Measurements from ENCODE around the gene PGA3.
"Not testable (repeated sequence)": the region's sequence is repeated elsewhere in the genome, so short reads cannot be mapped to it uniquely, and the experiment has no call there.

PGA3 gene

GRCh38 chr11:61248071-61248470 is 44.8 kb downstream of the PGA3 start:
- not testable (repeated sequence) for H3K9me3 Mint-ChIP-seq (ENCODE audit: low read depth); H3K27ac Mint-ChIP-seq; H3K27me3 Mint-ChIP-seq; H3K4me3 Mint-ChIP-seq; H3K4me1 Mint-ChIP-seq (ENCODE audit: low read depth); H3K36me3 Mint-ChIP-seq

GRCh38 chr11:61249201-61249600 is 45.9 kb downstream of the PGA3 start:
- H3K9me3 Mint-ChIP-seq (ENCODE audit: low read depth); H3K4me1 Mint-ChIP-seq (ENCODE audit: low read depth); H3K4me3 Mint-ChIP-seq; H3K27ac Mint-ChIP-seq; H3K27me3 Mint-ChIP-seq; H3K36me3 Mint-ChIP-seq: not testable (repeated sequence)

- not testable (repeated sequence) for H3K27ac Mint-ChIP-seq; H3K9me3 Mint-ChIP-seq (ENCODE audit: low read depth); H3K36me3 Mint-ChIP-seq; H3K4me1 Mint-ChIP-seq (ENCODE audit: low read depth); H3K27me3 Mint-ChIP-seq; H3K4me3 Mint-ChIP-seq
Observed at GRCh38 chr11:61250796-61251765, 47.8 kb downstream of the PGA3 start.

GRCh38 chr11:61252332-61252731 is 49.0 kb downstream of the PGA3 start:
- H3K4me1 Mint-ChIP-seq (ENCODE audit: low read depth); H3K4me3 Mint-ChIP-seq; H3K27me3 Mint-ChIP-seq; H3K27ac Mint-ChIP-seq; H3K9me3 Mint-ChIP-seq (ENCODE audit: low read depth); H3K36me3 Mint-ChIP-seq: not testable (repeated sequence)

GRCh38 chr11:61254403-61255025 is 51.2 kb downstream of the PGA3 start:
- no peaks in the 10 kb centered on the region for H3K27me3 Mint-ChIP-seq
- no peak overlapping the region for H3K27ac Mint-ChIP-seq
- H3K9me3 Mint-ChIP-seq (ENCODE audit: low read depth) = no peaks in the 10 kb centered on the region
- H3K4me1 Mint-ChIP-seq (ENCODE audit: low read depth) = no peaks in the 10 kb centered on the region
- no peak overlapping the region for H3K4me3 Mint-ChIP-seq
- H3K36me3 Mint-ChIP-seq = no peaks in the 10 kb centered on the region

- H3K27me3 Mint-ChIP-seq = no peaks in the 10 kb centered on the region
- H3K9me3 Mint-ChIP-seq (ENCODE audit: low read depth) = no peaks in the 10 kb centered on the region
- H3K4me3 Mint-ChIP-seq = no peak overlapping the region
- no peak overlapping the region for H3K27ac Mint-ChIP-seq
- H3K4me1 Mint-ChIP-seq (ENCODE audit: low read depth) = no peaks in the 10 kb centered on the region
- no peaks in the 10 kb centered on the region for H3K36me3 Mint-ChIP-seq
Observed at GRCh38 chr11:61256710-61257482, 53.6 kb downstream of the PGA3 start.

GRCh38 chr11:61258546-61258945 is 55.2 kb downstream of the PGA3 start:
- no peaks in the 10 kb centered on the region for H3K4me1 Mint-ChIP-seq (ENCODE audit: low read depth)
- no peak overlapping the region for H3K4me3 Mint-ChIP-seq
- no peaks in the 10 kb centered on the region for H3K27me3 Mint-ChIP-seq

GRCh38 chr11:61259363-61259762 is 56.0 kb downstream of the PGA3 start:
- Mint-ChIP-seq H3K27me3 (no peaks in the 10 kb centered on the region), H3K4me3 (no peak overlapping the region), H3K9me3 (ENCODE audit: low read depth) (no peaks in the 10 kb centered on the region), H3K4me1 (ENCODE audit: low read depth) (no peaks in the 10 kb centered on the region), H3K36me3 (no peaks in the 10 kb centered on the region), H3K27ac (no peak overlapping the region)

More at GRCh38 chr11:61258546-61258945, 55.2 kb downstream of the PGA3 start:
- no peaks in the 10 kb centered on the region for H3K9me3 Mint-ChIP-seq (ENCODE audit: low read depth)
- H3K27ac Mint-ChIP-seq = no peak overlapping the region
- H3K36me3 Mint-ChIP-seq = no peaks in the 10 kb centered on the region
